Right atrium auricular region (tissue), 2 donors: ENCODE measurements around the gene UPB1. TPM values are rescaled to one million over a fixed set of nuclear protein-coding genes. Genes with fewer than 3 reads are reported as not detected.

Source experiments
- DNase-seq: peaks from one replicate; pipeline ENCODE4 v3.0.0-alpha.2; 2019; ENCODE audit warnings: low spot score
- H3K27ac ChIP-seq, 2 donors: fragments of 200-600 bp; sonication (generic); 1 replicate in 1 of 2; 2 replicates in 1 of 2; pipeline ENCODE4 v1.5.1; 2016 to 2019
- H3K27me3 ChIP-seq, 2 donors: fragments of 200-600 bp; sonication (generic); one replicate each; pipeline versions ENCODE4 v1.5.1 to v1.6.0; 2017 to 2019
- H3K36me3 ChIP-seq: fragments of 200-600 bp; sonication (generic); one replicate; pipeline ENCODE4 v1.5.1; 2016
- H3K4me1 ChIP-seq, 2 donors: fragments of 200-600 bp; sonication (generic); one replicate each; pipeline versions ENCODE4 v1.5.1 to v1.6.0; 2017 to 2019
- H3K4me3 ChIP-seq, 2 donors: fragments of 200-600 bp; sonication (generic); 1 replicate in 1 of 2; 2 replicates in 1 of 2; pipeline ENCODE4 v1.5.1; 2017 to 2019; ENCODE audit warnings: mild to moderate bottlenecking in 1 of 2, moderate library complexity in 1 of 2
- H3K9me3 ChIP-seq, 2 donors: fragments of 200-600 bp; sonication (generic); one replicate each; pipeline ENCODE4 v1.5.1; 2019
- total RNA-seq, 2 donors: library from RNA; depleted of rRNA; stranded (reverse); fragments of >200 nt; gene quantifications; one replicate each; pipeline ENCODE4 v1.1.0, GENCODE V29; 2016
- TF ChIP-seq, protein P1 (sequence below), 2 donors: fragments of 200-600 bp; sonication (generic); IDR thresholded peaks; one replicate each; pipeline ENCODE4 v1.5.1; 2019; ENCODE audit warnings: antibody characterized with exemption in 2 of 2

The UPB1 gene
- total RNA-seq, 2 donors from 2014 or later: 1.7 to 2.4 TPM

DNA sequence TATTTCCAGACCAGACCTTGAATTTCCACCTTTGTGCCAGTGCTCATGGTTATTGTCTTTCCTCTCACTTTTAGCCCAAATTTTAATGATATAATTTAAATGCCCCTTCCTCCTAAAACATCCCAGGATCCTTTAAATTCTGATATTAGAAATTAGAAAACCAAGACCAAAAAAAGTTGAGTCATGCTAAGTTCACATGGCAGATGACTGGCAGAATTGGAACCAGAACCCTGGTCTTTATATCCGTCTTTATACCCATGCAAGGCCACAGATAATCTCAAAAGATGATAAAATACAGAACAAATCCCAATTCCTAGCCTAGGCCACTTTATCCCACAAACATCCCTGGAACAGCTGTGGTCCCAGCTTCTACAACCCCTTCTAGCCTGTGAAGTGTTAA is 41.3 kb upstream of the UPB1 start:
- TF ChIP-seq, protein P1, sequence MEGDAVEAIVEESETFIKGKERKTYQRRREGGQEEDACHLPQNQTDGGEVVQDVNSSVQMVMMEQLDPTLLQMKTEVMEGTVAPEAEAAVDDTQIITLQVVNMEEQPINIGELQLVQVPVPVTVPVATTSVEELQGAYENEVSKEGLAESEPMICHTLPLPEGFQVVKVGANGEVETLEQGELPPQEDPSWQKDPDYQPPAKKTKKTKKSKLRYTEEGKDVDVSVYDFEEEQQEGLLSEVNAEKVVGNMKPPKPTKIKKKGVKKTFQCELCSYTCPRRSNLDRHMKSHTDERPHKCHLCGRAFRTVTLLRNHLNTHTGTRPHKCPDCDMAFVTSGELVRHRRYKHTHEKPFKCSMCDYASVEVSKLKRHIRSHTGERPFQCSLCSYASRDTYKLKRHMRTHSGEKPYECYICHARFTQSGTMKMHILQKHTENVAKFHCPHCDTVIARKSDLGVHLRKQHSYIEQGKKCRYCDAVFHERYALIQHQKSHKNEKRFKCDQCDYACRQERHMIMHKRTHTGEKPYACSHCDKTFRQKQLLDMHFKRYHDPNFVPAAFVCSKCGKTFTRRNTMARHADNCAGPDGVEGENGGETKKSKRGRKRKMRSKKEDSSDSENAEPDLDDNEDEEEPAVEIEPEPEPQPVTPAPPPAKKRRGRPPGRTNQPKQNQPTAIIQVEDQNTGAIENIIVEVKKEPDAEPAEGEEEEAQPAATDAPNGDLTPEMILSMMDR (IDR thresholded peaks at IDR 0.05): no peak
- Histone ChIP-seq H3K9me3 (no peaks in the 10 kb centered on the region), H3K4me3 (no peak overlapping the region), H3K27ac (no peak overlapping the region), H3K4me1 (peaks cover 0 to 34% of the 10 kb centered on the region in 2 donors), H3K27me3 (no peaks in the 10 kb centered on the region), H3K36me3 (no peaks in the 10 kb centered on the region)
- DNase-seq: no peak

DNA sequence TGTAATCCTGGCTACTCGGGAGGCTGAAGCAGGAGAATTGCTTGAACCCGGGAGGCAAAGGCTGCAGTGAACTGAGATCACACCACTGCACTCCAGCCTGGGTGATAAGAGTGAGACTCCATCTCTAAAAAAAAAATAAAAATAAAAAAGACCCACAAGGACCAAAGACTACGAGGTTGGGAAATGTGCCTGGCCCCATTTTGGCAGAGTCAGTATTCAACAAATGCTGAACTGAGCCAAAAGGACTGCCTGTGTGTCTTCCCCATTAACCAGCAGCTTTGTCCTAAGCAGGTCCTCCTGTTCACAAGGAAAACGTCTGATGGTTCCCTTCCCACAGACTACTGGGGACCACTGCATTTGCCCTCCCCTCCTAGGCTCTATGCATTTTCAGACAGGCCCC is 40.1 kb upstream of the UPB1 start:
- Histone ChIP-seq H3K36me3 (no peaks in the 10 kb centered on the region), H3K27me3 (no peaks in the 10 kb centered on the region), H3K9me3 (no peaks in the 10 kb centered on the region), H3K4me3 (no peak overlapping the region), H3K4me1 (peaks cover 0 to 32% of the 10 kb centered on the region in 2 donors), H3K27ac (peak overlapping the region in 1 of 2 donors; percentile 29)
- DNase-seq: no peak
- TF ChIP-seq, protein P1 (IDR thresholded peaks at IDR 0.05): no peak

DNA sequence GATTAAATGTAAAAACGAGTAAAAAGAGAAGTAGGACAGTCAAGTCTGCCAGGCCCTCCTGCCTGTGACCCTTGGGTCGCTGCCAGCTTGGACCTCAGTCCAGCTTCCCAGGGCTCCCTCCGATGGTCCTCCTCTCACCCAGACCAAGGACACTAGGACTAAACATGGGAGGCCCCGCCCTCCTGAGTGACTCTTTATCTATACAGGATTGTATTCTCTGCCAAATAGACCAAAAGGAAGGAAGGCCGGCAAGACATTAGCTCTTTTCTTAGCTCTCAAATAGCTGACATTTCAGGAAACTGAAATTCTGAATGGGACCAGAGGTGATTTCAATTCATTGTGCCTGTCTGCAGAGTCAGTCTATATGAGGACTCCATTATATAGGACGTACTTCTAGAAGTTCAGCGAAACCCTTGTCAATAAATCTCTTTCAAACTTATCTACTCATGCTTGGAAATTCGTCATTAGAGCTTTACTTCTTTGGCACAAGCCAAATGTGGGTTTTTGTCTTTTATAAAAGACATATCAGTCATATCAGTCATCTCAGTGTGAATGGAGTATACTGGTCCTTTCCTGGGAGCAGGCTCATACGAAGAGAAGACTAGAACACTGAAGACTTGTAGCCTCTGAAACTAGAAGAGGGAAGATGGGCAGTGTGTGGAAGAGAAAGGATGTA is 39.2 kb upstream of the UPB1 start:
- H3K9me3 ChIP-seq: no peaks in the 10 kb centered on the region
- peak; percentile 75 for DNase-seq
- H3K4me1 ChIP-seq: peaks cover 0 to 32% of the 10 kb centered on the region in 2 donors
- H3K36me3 ChIP-seq: no peaks in the 10 kb centered on the region
- H3K4me3 ChIP-seq: no peak overlapping the region
- TF ChIP-seq, protein P1 (IDR thresholded peaks at IDR 0.05): no peak
- peak overlapping the region in 1 of 2 donors; percentile 29 for H3K27ac ChIP-seq
- no peaks in the 10 kb centered on the region for H3K27me3 ChIP-seq

DNA sequence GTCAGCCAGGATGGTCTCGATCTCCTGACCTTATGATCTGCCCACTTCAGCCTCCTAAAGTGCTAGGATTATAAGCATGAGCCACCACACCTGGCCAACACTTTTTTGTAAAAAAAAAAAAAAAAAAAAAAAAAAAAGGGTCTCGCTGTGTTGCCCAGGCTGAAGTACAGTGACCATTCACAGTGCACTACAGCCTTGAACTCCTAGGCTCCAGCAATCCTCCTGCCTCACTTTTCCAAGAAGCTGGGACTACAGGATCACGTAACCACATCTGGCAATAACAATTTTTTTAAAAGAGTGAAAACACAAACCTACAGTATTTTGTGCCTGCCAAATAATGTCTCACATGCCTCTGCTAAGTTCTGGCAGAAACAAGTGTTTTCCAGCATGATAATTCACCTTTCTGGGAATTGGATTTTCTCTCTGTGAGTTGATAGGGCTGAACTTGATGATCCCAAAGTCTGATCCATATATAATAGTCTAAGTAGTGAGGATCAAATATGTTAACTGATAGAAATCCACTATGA is 37.2 kb upstream of the UPB1 start:
- DNase-seq: no peak
- no peaks in the 10 kb centered on the region for H3K9me3 ChIP-seq
- TF ChIP-seq, protein P1 (IDR thresholded peaks at IDR 0.05): no peak
- no peaks in the 10 kb centered on the region for H3K27me3 ChIP-seq
- peaks cover 0 to 35% of the 10 kb centered on the region in 2 donors for H3K4me1 ChIP-seq
- H3K36me3 ChIP-seq: no peaks in the 10 kb centered on the region
- H3K4me3 ChIP-seq: no peak overlapping the region
- no peak overlapping the region for H3K27ac ChIP-seq

DNA sequence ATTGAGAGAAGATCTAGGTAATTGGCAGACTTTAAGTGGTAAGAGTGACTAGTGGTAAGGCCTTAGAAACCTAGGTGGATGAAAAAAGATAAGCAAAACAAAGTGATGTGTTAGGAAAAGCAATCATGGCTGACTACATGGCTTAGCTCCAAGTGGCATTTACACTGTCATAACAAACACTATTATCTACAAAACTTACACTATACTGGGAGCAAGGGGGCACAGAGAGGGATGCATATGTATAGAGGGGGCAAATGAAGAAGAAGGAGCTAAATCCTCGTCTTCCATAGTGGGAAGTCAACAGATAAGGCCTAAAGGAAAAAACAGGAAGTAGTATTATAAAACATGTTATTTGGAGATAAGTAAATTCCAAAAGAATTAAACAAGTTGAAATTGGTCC is 35.2 kb upstream of the UPB1 start:
- Histone ChIP-seq H3K27me3 (no peaks in the 10 kb centered on the region), H3K4me1 (peaks cover 0 to 34% of the 10 kb centered on the region in 2 donors), H3K4me3 (no peak overlapping the region), H3K9me3 (no peaks in the 10 kb centered on the region), H3K36me3 (no peaks in the 10 kb centered on the region), H3K27ac (no peak overlapping the region)
- DNase-seq: no peak
- TF ChIP-seq, protein P1 (IDR thresholded peaks at IDR 0.05): no peak
